Measurements from ENCODE around the gene MOB3B. TPM values are rescaled to one million over a fixed set of nuclear protein-coding genes. Genes with fewer than 3 reads are reported as not detected.
A peak's percentile ranks its signal among the peaks of the same experiment; 100 is the strongest.

MOB3B gene
- total RNA-seq, 1 donor from 2014 or later = 3.8 TPM

DNA sequence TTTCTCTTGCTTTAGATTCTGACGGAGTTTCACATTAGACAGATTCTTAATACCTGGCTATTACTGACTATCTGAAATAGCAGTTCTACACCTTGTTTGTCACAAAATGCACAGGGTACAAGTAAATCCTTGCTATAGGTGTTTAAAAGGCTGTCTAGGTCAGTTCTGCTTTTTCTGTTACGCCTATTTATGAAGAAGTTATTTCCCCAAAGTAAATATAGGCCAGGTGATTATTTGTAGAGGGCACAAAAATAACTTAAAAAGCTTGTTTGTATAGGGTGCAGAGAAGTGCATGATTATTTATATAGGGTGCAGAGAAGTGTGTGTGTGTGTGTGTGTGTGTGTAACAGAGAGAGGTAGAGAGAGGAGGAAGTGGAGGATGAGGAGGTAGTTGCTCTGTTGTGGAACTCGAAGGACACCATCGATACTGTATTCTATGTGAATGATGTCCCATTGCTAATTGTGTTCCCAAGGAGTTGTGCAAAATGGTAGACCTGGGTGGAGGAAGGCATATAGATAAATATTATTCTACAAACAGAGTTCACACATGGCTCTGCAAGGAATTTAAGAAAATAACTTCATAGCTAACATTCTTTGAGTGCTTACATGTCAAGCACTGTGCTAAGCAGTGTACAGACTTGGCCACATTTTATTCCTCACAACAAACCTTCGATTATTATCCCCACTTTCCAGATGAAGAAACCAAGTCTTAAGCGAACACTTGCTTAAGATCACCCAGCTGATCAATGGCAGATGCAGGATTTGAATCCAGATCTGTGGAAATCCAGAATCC is 136.4 kb downstream of the MOB3B start:
- Mint-ChIP-seq H3K4me3 (ENCODE audit: unreplicated experiment) (peak overlapping the region; percentile 21), H3K27ac (ENCODE audit: unreplicated experiment) (peak overlapping the region; percentile 32), H3K36me3 (ENCODE audit: low read depth) (no peaks in the 10 kb centered on the region), H3K27me3 (ENCODE audit: low read depth) (peaks cover 7% of the 10 kb centered on the region), H3K9me3 (ENCODE audit: low read depth) (peaks cover 3% of the 10 kb centered on the region), H3K4me1 (ENCODE audit: low read depth) (peaks cover 40% of the 10 kb centered on the region)
- TF ChIP-seq, protein P1, sequence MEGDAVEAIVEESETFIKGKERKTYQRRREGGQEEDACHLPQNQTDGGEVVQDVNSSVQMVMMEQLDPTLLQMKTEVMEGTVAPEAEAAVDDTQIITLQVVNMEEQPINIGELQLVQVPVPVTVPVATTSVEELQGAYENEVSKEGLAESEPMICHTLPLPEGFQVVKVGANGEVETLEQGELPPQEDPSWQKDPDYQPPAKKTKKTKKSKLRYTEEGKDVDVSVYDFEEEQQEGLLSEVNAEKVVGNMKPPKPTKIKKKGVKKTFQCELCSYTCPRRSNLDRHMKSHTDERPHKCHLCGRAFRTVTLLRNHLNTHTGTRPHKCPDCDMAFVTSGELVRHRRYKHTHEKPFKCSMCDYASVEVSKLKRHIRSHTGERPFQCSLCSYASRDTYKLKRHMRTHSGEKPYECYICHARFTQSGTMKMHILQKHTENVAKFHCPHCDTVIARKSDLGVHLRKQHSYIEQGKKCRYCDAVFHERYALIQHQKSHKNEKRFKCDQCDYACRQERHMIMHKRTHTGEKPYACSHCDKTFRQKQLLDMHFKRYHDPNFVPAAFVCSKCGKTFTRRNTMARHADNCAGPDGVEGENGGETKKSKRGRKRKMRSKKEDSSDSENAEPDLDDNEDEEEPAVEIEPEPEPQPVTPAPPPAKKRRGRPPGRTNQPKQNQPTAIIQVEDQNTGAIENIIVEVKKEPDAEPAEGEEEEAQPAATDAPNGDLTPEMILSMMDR (IDR thresholded peaks at IDR 0.05) = no peak
- DNase-seq (ENCODE audit: low spot score) = no peak

DNA sequence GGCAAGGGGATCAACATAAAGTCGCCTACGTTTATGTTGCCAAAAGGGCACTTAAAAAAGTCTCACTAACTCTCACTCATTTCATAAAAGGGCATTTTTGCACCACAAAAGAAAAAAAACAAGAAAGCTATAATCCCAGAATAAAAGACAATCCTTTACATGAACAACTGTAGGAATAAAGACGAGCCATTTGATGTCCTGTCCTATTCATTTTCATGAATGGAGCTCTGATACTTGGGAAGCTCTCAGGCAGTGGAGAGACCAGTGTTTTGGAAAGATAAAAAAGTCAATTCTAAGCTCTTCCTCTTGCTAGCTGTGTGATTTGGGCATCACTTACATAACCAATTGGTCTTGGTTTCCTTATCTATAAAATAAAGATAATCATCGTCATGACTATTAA is 137.2 kb downstream of the MOB3B start:
- Mint-ChIP-seq H3K4me3 (ENCODE audit: unreplicated experiment) (no peak overlapping the region), H3K4me1 (ENCODE audit: low read depth) (peaks cover 44% of the 10 kb centered on the region), H3K27ac (ENCODE audit: unreplicated experiment) (no peak overlapping the region), H3K27me3 (ENCODE audit: low read depth) (peaks cover 7% of the 10 kb centered on the region), H3K36me3 (ENCODE audit: low read depth) (no peaks in the 10 kb centered on the region), H3K9me3 (ENCODE audit: low read depth) (peaks cover 3% of the 10 kb centered on the region)
- TF ChIP-seq, protein P1 (IDR thresholded peaks at IDR 0.05) = no peak
- DNase-seq (ENCODE audit: low spot score) = no peak

DNA sequence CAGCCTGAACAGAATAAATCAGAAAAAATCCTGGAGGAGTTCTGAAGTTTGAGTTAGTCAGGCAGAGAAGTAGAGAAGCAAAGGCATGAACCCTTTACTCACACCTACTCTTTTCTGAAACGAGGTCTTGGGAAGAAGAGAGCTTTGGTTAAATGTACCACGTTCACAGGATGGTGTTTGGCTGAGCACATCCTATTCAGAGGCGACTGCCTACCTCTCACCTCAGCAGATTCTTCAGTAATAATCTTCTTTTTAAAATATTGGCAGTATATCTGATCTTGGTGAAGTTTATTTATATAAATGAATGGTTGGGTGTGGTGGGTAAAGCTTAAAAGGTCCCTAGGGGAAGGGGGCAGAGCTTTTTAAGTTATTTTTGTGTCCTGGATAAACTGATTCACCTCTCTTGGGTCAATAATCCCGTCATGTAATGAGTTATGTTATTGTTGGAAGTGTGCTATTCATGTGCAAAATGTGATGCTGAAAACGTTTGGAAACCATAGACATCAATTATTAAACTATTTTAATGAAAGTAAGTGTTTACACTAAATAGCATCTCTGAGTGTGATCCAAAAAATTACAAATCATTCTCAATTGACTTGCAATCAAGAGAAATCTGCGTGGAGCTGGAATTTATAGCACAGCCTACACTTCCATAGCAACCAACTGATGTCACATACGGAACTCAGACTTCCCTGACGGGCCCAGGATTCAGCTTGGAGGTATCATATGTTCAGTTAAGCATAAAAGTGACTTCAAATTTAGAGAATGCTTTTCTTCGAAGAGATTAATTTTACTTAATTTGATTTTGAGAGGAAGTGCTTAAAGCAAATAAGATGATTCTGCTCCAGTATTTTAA is 138.3 kb downstream of the MOB3B start:
- Mint-ChIP-seq H3K9me3 (ENCODE audit: low read depth) (no peaks in the 10 kb centered on the region), H3K27me3 (ENCODE audit: low read depth) (peaks cover 7% of the 10 kb centered on the region)

DNA sequence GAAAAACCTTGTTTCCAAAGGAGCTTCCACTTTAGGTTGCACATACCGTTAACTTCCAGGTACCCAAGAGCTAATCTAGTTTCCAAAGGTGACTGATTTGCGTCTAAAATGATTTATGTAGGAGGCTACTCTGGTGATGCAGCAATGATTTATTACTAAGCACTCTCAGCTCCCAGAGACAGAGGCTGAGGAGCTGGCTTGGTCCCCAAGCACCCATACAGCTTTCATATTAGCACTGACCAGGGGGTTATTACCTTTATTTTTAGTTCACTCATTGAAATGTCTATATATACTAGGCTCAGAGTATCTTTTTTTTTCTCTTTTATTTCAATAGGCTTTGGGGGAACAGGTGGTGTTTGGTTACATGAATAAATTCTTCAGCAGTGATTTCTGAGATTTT is 141.5 kb downstream of the MOB3B start:
- Mint-ChIP-seq H3K27me3 (ENCODE audit: low read depth) (peaks cover 20% of the 10 kb centered on the region), H3K9me3 (ENCODE audit: low read depth) (no peaks in the 10 kb centered on the region), H3K4me1 (ENCODE audit: low read depth) (peaks cover 41% of the 10 kb centered on the region), H3K4me3 (ENCODE audit: unreplicated experiment) (no peak overlapping the region), H3K27ac (ENCODE audit: unreplicated experiment) (no peak overlapping the region), H3K36me3 (ENCODE audit: low read depth) (no peaks in the 10 kb centered on the region)
- TF ChIP-seq, protein P1 (IDR thresholded peaks at IDR 0.05) = no peak
- DNase-seq (ENCODE audit: low spot score) = no peak

More for the DNA sequence above, 138.3 kb downstream of the MOB3B start:
- Mint-ChIP-seq H3K36me3 (ENCODE audit: low read depth) (no peaks in the 10 kb centered on the region), H3K27ac (ENCODE audit: unreplicated experiment) (no peak overlapping the region), H3K4me3 (ENCODE audit: unreplicated experiment) (no peak overlapping the region), H3K4me1 (ENCODE audit: low read depth) (peaks cover 56% of the 10 kb centered on the region)
- TF ChIP-seq, protein P1 (IDR thresholded peaks at IDR 0.05) = no peak
- DNase-seq (ENCODE audit: low spot score) = no peak

DNA sequence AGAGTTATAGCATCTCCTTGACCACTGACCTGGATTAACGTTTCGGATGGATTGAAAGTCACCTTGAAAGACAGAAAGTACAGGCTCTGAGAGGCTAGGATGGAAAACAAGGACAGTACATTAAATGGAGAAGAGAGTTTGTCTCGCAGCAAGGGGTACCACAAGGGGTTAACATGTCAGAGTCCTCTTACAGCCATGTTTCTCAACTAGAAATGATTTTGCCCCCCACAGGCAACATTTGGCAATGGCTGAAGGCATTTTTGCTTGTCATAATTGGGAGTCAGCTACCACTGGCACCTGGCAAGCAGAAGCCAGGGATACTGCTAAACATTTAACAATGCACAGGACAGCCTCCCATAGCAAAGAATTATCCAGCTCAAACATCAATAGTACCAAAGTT is 141.9 kb downstream of the MOB3B start:
- TF ChIP-seq, protein P1 (IDR thresholded peaks at IDR 0.05) = peak; percentile 20
- H3K27me3 Mint-ChIP-seq (ENCODE audit: low read depth) = peaks cover 22% of the 10 kb centered on the region
- H3K4me1 Mint-ChIP-seq (ENCODE audit: low read depth) = peaks cover 39% of the 10 kb centered on the region
- H3K4me3 Mint-ChIP-seq (ENCODE audit: unreplicated experiment) = no peak overlapping the region
- H3K36me3 Mint-ChIP-seq (ENCODE audit: low read depth) = no peaks in the 10 kb centered on the region
- H3K27ac Mint-ChIP-seq (ENCODE audit: unreplicated experiment) = no peak overlapping the region
- H3K9me3 Mint-ChIP-seq (ENCODE audit: low read depth) = no peaks in the 10 kb centered on the region
- DNase-seq (ENCODE audit: low spot score) = no peak

All from chondrocyte (in vitro differentiated cells).